SU-DHL-6 (cell line): ENCODE measurements around the gene NSMCE1.

Experiments
- H2AFZ ChIP-seq: fragments of 200-600 bp; sonication (generic); 2 replicates; pipeline ENCODE4 v1.6.1; 2014; ENCODE audit warnings: low read depth, mild to moderate bottlenecking, moderate library complexity, mixed read lengths, antibody characterized with exemption, low read length; ENCODE audit not compliant: severe bottlenecking
- H3F3A ChIP-seq: fragments of 200-600 bp; shearing (Covaris generic); 2 replicates; pipeline ENCODE4 v1.6.0; 2016; ENCODE audit warnings: antibody characterized with exemption, mild to moderate bottlenecking; ENCODE audit not compliant: insufficient read depth
- H3K27ac ChIP-seq: fragments of 200-600 bp; sonication (generic); 2 replicates; pipeline ENCODE4 v1.5.1; 2016; ENCODE audit warnings: low read depth, mild to moderate bottlenecking, low read length, moderate library complexity, mixed read lengths
- H3K27me3 ChIP-seq: fragments of 200-600 bp; sonication (generic), shearing (Covaris generic); 2 replicates; pipeline ENCODE4 v1.6.0; 2014; ENCODE audit warnings: mild to moderate bottlenecking, low read length
- H3K36me3 ChIP-seq: fragments of 200-600 bp; sonication (generic); 2 replicates; pipeline ENCODE4 v1.6.1; 2014; ENCODE audit warnings: mild to moderate bottlenecking, low read length, mixed read lengths
- H3K4me2 ChIP-seq: fragments of 300-600, 200-600 bp; shearing (Covaris generic), sonication (generic); 2 replicates; pipeline ENCODE4 v1.6.0; 2014; ENCODE audit warnings: low read length, low read depth, mild to moderate bottlenecking; ENCODE audit not compliant: poor library complexity, severe bottlenecking
- H3K4me3 ChIP-seq: fragments of 200-600 bp; sonication (generic); 2 replicates; pipeline ENCODE4 v1.5.1; 2014; ENCODE audit warnings: antibody characterized with exemption, low read length, mild to moderate bottlenecking, mixed read lengths; ENCODE audit not compliant: insufficient read depth, poor library complexity, severe bottlenecking
- H3K79me2 ChIP-seq: fragments of 200-600 bp; sonication (generic); 2 replicates; pipeline ENCODE4 v1.6.1; 2014; ENCODE audit warnings: mild to moderate bottlenecking, low read length, moderate library complexity; ENCODE audit not compliant: insufficient read depth
- H3K9ac ChIP-seq: fragments of 200-600 bp; sonication (generic); 2 replicates; pipeline ENCODE4 v1.7.0; 2014; ENCODE audit warnings: mild to moderate bottlenecking, low read length
- H3K9me2 ChIP-seq: fragments of 200-600 bp; sonication (generic); replicated peaks from 2 replicates; pipeline ENCODE4 v1.6.1; 2014; ENCODE audit warnings: low read length; ENCODE audit not compliant: insufficient read depth
- H3K9me3 ChIP-seq: fragments of 200-600 bp; sonication (generic); 2 replicates; pipeline ENCODE4 v1.6.1; 2014; ENCODE audit warnings: low read length, mixed read lengths; ENCODE audit not compliant: insufficient read depth
- H4K20me1 ChIP-seq: fragments of 200-600 bp; sonication (generic); 2 replicates; pipeline ENCODE4 v1.6.1; 2014; ENCODE audit warnings: low read depth, mild to moderate bottlenecking, antibody characterized with exemption, low read length, moderate library complexity, mixed read lengths
- EZH2phosphoT487 ChIP-seq: fragments of 200-600 bp; sonication (generic), shearing (Covaris generic); conservative IDR thresholded peaks from 2 replicates; pipeline ENCODE4 v1.6.1; 2018; ENCODE audit warnings: mild to moderate bottlenecking, antibody characterized with exemption, low read length, moderate library complexity, mixed read lengths
- TF ChIP-seq, protein P1 (sequence below): fragments of 200-600 bp; sonication (generic); IDR thresholded peaks from one replicate; pipeline ENCODE4 v1.5.1; 2017; ENCODE audit warnings: antibody characterized with exemption, mild to moderate bottlenecking, low read length, moderate library complexity; ENCODE audit not compliant: insufficient read depth, poor library complexity, severe bottlenecking

Gene NSMCE1

DNA sequence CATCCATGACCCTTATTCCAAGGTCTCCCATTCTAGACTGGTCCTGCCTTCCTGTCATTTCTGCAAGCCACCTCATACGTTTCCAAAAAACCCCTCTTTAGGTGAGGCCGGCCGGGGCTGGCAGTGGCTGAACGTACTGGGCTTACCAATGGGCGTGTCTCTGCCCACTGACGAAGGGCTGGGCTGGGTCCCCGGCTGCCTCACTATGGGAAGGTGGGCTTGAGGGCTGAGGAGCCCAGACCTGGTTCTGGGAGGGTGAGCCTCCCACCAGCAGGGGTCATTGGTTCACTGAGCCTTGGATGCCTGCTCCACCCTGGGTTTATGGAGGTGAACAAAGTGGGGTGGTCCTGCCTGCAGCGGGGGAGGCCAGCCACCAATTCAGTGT is 45.4 kb downstream of the NSMCE1 start:
- Histone ChIP-seq H3K9ac (no peak overlapping the region), H3K4me3 (no peak overlapping the region), H3K9me2 (no peaks in the 10 kb centered on the region), H3K79me2 (no peaks in the 10 kb centered on the region), H3K9me3 (no peaks in the 10 kb centered on the region), H2AFZ (no peak overlapping the region), H3K27me3 (no peaks in the 10 kb centered on the region), H3F3A (no peaks in the 10 kb centered on the region), H4K20me1 (no peaks in the 10 kb centered on the region), H3K27ac (no peak overlapping the region), H3K4me2 (no peak overlapping the region), H3K36me3 (no peaks in the 10 kb centered on the region)
- TF ChIP-seq EZH2phosphoT487 = no peak
- TF ChIP-seq, protein P1, sequence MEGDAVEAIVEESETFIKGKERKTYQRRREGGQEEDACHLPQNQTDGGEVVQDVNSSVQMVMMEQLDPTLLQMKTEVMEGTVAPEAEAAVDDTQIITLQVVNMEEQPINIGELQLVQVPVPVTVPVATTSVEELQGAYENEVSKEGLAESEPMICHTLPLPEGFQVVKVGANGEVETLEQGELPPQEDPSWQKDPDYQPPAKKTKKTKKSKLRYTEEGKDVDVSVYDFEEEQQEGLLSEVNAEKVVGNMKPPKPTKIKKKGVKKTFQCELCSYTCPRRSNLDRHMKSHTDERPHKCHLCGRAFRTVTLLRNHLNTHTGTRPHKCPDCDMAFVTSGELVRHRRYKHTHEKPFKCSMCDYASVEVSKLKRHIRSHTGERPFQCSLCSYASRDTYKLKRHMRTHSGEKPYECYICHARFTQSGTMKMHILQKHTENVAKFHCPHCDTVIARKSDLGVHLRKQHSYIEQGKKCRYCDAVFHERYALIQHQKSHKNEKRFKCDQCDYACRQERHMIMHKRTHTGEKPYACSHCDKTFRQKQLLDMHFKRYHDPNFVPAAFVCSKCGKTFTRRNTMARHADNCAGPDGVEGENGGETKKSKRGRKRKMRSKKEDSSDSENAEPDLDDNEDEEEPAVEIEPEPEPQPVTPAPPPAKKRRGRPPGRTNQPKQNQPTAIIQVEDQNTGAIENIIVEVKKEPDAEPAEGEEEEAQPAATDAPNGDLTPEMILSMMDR = no peak

DNA sequence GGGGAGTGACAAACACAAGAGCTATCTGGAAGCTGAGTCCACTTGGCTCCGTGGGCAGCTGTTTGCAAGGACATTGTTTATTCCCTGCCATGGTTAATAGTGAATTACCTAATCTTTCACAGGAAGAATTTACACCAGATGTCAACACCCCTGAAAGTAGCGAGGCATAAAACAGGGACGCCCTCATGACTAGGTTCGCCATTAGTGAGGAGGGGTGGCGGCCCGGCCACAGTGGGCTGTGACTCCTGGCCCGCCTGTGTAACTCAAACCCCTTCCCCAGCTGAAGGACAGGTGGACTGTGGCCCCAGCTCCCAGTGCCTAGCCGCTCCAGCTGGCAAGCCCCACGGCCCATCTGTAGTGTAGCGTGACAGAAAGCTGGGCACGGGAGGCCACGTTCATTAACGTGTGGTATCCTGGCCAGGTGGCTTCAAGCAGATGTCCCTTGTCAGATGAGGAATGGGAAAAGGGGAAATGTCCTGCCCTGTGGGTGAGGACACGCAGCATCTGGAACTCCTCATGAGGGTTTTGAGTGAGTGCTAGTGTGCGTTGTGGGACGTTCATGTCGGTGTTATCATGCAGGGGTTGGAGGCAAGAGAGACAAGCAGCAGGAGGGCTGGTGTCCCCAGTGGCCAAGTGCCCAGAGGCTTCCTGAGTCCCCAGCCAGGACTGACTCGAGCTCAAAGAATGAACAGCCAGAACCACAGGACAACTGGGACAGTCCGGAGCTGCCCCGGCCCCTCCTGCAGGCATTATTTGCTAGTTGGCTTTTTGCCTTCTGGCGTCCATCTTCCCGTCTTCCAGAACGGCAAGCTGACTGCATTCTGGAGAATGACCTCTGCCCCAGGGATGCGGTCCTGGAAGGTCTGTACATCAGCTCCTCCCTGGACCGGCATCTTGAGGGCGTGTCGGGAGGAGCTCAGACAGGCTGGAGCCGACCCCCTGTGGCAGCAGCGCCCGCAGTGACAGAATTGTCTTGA is 46.0 kb downstream of the NSMCE1 start:
- H3K4me3 ChIP-seq = no peak overlapping the region
- H3K9me3 ChIP-seq = no peaks in the 10 kb centered on the region
- no peaks in the 10 kb centered on the region for H3F3A ChIP-seq
- no peak overlapping the region for H3K4me2 ChIP-seq
- no peaks in the 10 kb centered on the region for H3K36me3 ChIP-seq
- H3K9me2 ChIP-seq = no peaks in the 10 kb centered on the region
- H3K27me3 ChIP-seq = no peaks in the 10 kb centered on the region
- H3K27ac ChIP-seq = no peak overlapping the region
- no peaks in the 10 kb centered on the region for H4K20me1 ChIP-seq
- no peak overlapping the region for H2AFZ ChIP-seq
- no peaks in the 10 kb centered on the region for H3K79me2 ChIP-seq
- H3K9ac ChIP-seq = no peak overlapping the region
- TF ChIP-seq, protein P1 = no peak
- no peak for TF ChIP-seq EZH2phosphoT487

DNA sequence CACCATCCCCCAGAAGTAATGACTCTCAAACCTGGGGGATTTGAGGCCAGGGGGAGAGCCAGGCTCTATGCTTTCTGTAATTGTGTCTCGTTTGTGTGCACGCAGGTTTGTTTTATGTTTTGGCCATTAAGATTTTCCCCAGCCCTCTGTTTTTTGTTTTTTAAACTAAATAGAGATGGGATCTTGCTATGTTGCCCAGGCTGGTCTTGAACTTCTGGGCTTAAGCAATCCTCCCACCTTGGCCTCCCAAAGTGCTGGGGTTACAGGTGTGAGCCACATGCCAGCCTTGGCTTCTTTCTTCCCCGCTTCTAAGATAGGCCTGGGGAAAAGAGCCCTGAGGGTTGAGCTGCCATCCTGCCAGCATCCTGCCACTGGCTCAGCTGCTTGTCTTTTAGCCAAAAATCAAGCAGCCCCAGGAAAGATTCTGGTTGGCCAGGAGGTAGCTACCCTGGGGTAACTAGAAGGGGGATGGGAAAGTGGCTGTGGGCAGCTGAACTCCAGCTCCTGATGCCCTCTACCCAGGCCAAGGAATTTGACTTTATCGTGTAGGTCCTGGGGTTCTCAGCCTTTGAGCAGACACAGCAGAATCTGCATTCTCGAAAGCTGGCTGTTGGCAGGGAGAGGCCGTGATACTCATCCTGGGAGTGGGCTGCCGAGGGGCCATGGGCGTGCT is 46.9 kb downstream of the NSMCE1 start:
- Histone ChIP-seq H3K36me3 (no peaks in the 10 kb centered on the region), H3K4me3 (no peak overlapping the region), H3F3A (no peaks in the 10 kb centered on the region), H2AFZ (no peak overlapping the region), H4K20me1 (no peaks in the 10 kb centered on the region), H3K27me3 (no peaks in the 10 kb centered on the region), H3K9me2 (no peaks in the 10 kb centered on the region), H3K79me2 (no peaks in the 10 kb centered on the region), H3K27ac (no peak overlapping the region), H3K9me3 (no peaks in the 10 kb centered on the region), H3K4me2 (no peak overlapping the region), H3K9ac (no peak overlapping the region)
- TF ChIP-seq EZH2phosphoT487 = no peak
- TF ChIP-seq, protein P1 = no peak
